ENCODE measurements around the gene TCAIM.

DNA sequence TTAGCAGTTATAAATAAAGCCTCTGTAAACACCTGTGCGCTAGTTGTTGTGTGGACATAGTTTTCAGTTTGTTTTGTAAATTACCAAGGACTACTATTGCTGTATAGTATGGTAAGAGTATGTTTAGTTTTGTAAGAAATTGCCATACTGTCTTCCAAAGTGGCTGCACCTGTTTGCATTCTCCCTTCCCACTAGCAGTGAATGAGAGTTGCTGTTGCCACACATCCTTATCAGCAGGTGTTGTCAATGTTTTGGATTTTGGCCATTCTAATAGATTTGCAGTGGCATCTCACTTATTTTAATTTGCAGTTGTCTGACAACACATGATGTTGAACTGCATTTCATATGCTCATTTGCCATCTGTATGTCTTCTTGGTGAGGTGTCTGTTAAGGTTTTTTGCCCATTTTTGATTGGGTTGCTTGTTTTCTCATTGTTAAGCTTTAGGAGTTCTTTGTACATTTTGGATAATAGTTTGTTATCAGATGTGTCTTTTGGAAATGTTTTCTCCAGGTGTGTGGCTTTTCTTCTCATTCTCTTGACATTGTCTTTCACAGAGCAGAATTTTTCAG lies 14.9 kb downstream of the TCAIM start:
- TF ChIP-seq JUN (IDR thresholded peaks at IDR 0.05; ENCODE audit: borderline replicate concordance, insufficient read depth, insufficient read length, low read depth) = no peak
- TF ChIP-seq CTCF (IDR thresholded peaks at IDR 0.05; ENCODE audit: extremely low read depth in 1 of 2, insufficient read depth in 1 of 2, low read depth in 1 of 2, low read length in 2 of 2) = no peak
- no peak for TF ChIP-seq EZH2 (IDR thresholded peaks at IDR 0.05; ENCODE audit: borderline replicate concordance, low read depth, low read length, severe bottlenecking)
- no peak for TF ChIP-seq POLR2AphosphoS5 (IDR thresholded peaks at IDR 0.05; ENCODE audit: insufficient read depth, low read depth, low read length)
- no peak for TF ChIP-seq GATA2 (IDR thresholded peaks at IDR 0.05; ENCODE audit: insufficient read depth, insufficient read length, low read depth, low read length)
- TF ChIP-seq POLR2A (IDR thresholded peaks at IDR 0.05; ENCODE audit: low read depth, low read length) = no peak
- TF ChIP-seq MAX (IDR thresholded peaks at IDR 0.05; ENCODE audit: insufficient read depth, insufficient read length) = no peak
- TF ChIP-seq FOS (IDR thresholded peaks at IDR 0.05; ENCODE audit: borderline replicate concordance, insufficient read depth, low read length) = no peak
- no peak for TF ChIP-seq MYC (IDR thresholded peaks at IDR 0.05; ENCODE audit: low read depth, low read length)
